ENCODE data around the gene FOXP1.

Gene FOXP1

GRCh38 chr3:71391361-71391760 lies 192.2 kb downstream of the FOXP1 start:
- Histone ChIP-seq H3K4me1 (ENCODE audit: control insufficient read depth in 2 of 2, insufficient read depth in 2 of 2, low read length in 2 of 2) (peaks cover 11 to 17% of the 10 kb centered on the region in 2 donors), H3K9me3 (ENCODE audit: control insufficient read depth in 2 of 2, low read length in 2 of 2) (no peaks in the 10 kb centered on the region), H3K36me3 (ENCODE audit: control insufficient read depth in 2 of 2, insufficient read depth in 2 of 2, low read length in 2 of 2) (no peaks in the 10 kb centered on the region), H3K27ac (ENCODE audit: low read depth in 2 of 2, low read length in 2 of 2) (peak overlapping the region in 1 of 2 donors; percentile 38), H3K4me3 (ENCODE audit: low read length in 2 of 2) (no peak overlapping the region), H3K27me3 (ENCODE audit: control insufficient read depth in 2 of 2, insufficient read depth in 2 of 2, low read length in 2 of 2) (no peaks in the 10 kb centered on the region), H3K9ac (ENCODE audit: low read depth in 1 of 2, low read length in 2 of 2) (no peak overlapping the region)

GRCh38 chr3:71389911-71390573 lies 193.5 kb downstream of the FOXP1 start:
- Histone ChIP-seq H3K27me3 (ENCODE audit: control insufficient read depth in 2 of 2, insufficient read depth in 2 of 2, low read length in 2 of 2) (no peaks in the 10 kb centered on the region), H3K4me1 (ENCODE audit: control insufficient read depth in 2 of 2, insufficient read depth in 2 of 2, low read length in 2 of 2) (peaks cover 11 to 17% of the 10 kb centered on the region in 2 donors), H3K27ac (ENCODE audit: low read depth in 2 of 2, low read length in 2 of 2) (peak overlapping the region; percentile 46 to 72), H3K4me3 (ENCODE audit: low read length in 2 of 2) (peak overlapping the region in 1 of 2 donors; percentile 45), H3K9me3 (ENCODE audit: control insufficient read depth in 2 of 2, low read length in 2 of 2) (no peaks in the 10 kb centered on the region), H3K36me3 (ENCODE audit: control insufficient read depth in 2 of 2, insufficient read depth in 2 of 2, low read length in 2 of 2) (no peaks in the 10 kb centered on the region), H3K9ac (ENCODE audit: low read depth in 1 of 2, low read length in 2 of 2) (no peak overlapping the region)

- H3K9ac ChIP-seq (ENCODE audit: low read depth in 1 of 2, low read length in 2 of 2): no peak overlapping the region
- H3K27me3 ChIP-seq (ENCODE audit: control insufficient read depth in 2 of 2, insufficient read depth in 2 of 2, low read length in 2 of 2): no peaks in the 10 kb centered on the region
- no peaks in the 10 kb centered on the region for H3K9me3 ChIP-seq (ENCODE audit: control insufficient read depth in 2 of 2, low read length in 2 of 2)
- no peaks in the 10 kb centered on the region for H3K36me3 ChIP-seq (ENCODE audit: control insufficient read depth in 2 of 2, insufficient read depth in 2 of 2, low read length in 2 of 2)
- peaks cover 11 to 17% of the 10 kb centered on the region in 2 donors for H3K4me1 ChIP-seq (ENCODE audit: control insufficient read depth in 2 of 2, insufficient read depth in 2 of 2, low read length in 2 of 2)
- peak overlapping the region in 1 of 2 donors; percentile 72 for H3K27ac ChIP-seq (ENCODE audit: low read depth in 2 of 2, low read length in 2 of 2)
- peak overlapping the region in 1 of 2 donors; percentile 45 for H3K4me3 ChIP-seq (ENCODE audit: low read length in 2 of 2)
Observed at GRCh38 chr3:71389191-71389590, 194.3 kb downstream of the FOXP1 start.

- Histone ChIP-seq H3K27me3 (ENCODE audit: control insufficient read depth in 2 of 2, insufficient read depth in 2 of 2, low read length in 2 of 2) (no peaks in the 10 kb centered on the region), H3K4me3 (ENCODE audit: low read length in 2 of 2) (no peak overlapping the region), H3K9me3 (ENCODE audit: control insufficient read depth in 2 of 2, low read length in 2 of 2) (no peaks in the 10 kb centered on the region), H3K36me3 (ENCODE audit: control insufficient read depth in 2 of 2, insufficient read depth in 2 of 2, low read length in 2 of 2) (no peaks in the 10 kb centered on the region), H3K27ac (ENCODE audit: low read depth in 2 of 2, low read length in 2 of 2) (no peak overlapping the region), H3K9ac (ENCODE audit: low read depth in 1 of 2, low read length in 2 of 2) (no peak overlapping the region), H3K4me1 (ENCODE audit: control insufficient read depth in 2 of 2, insufficient read depth in 2 of 2, low read length in 2 of 2) (peaks cover 11 to 17% of the 10 kb centered on the region in 2 donors)
Observed at GRCh38 chr3:71388535-71389120, 194.9 kb downstream of the FOXP1 start.

GRCh38 chr3:71387586-71387985 lies 195.9 kb downstream of the FOXP1 start:
- Histone ChIP-seq H3K9ac (ENCODE audit: low read depth in 1 of 2, low read length in 2 of 2) (no peak overlapping the region), H3K27ac (ENCODE audit: low read depth in 2 of 2, low read length in 2 of 2) (no peak overlapping the region), H3K9me3 (ENCODE audit: control insufficient read depth in 2 of 2, low read length in 2 of 2) (no peaks in the 10 kb centered on the region), H3K4me1 (ENCODE audit: control insufficient read depth in 2 of 2, insufficient read depth in 2 of 2, low read length in 2 of 2) (peaks cover 11 to 17% of the 10 kb centered on the region in 2 donors), H3K36me3 (ENCODE audit: control insufficient read depth in 2 of 2, insufficient read depth in 2 of 2, low read length in 2 of 2) (no peaks in the 10 kb centered on the region), H3K4me3 (ENCODE audit: low read length in 2 of 2) (no peak overlapping the region), H3K27me3 (ENCODE audit: control insufficient read depth in 2 of 2, insufficient read depth in 2 of 2, low read length in 2 of 2) (no peaks in the 10 kb centered on the region)

GRCh38 chr3:71384837-71385716 lies 198.5 kb downstream of the FOXP1 start:
- H3K27ac ChIP-seq (ENCODE audit: low read depth in 2 of 2, low read length in 2 of 2): no peak overlapping the region
- H3K9ac ChIP-seq (ENCODE audit: low read depth in 1 of 2, low read length in 2 of 2): no peak overlapping the region
- no peak overlapping the region for H3K4me3 ChIP-seq (ENCODE audit: low read length in 2 of 2)
- no peaks in the 10 kb centered on the region for H3K27me3 ChIP-seq (ENCODE audit: control insufficient read depth in 2 of 2, insufficient read depth in 2 of 2, low read length in 2 of 2)
- H3K4me1 ChIP-seq (ENCODE audit: control insufficient read depth in 2 of 2, insufficient read depth in 2 of 2, low read length in 2 of 2): peaks cover 4 to 5% of the 10 kb centered on the region in 2 donors
- no peaks in the 10 kb centered on the region for H3K36me3 ChIP-seq (ENCODE audit: control insufficient read depth in 2 of 2, insufficient read depth in 2 of 2, low read length in 2 of 2)
- H3K9me3 ChIP-seq (ENCODE audit: control insufficient read depth in 2 of 2, low read length in 2 of 2): no peaks in the 10 kb centered on the region

DNA sequence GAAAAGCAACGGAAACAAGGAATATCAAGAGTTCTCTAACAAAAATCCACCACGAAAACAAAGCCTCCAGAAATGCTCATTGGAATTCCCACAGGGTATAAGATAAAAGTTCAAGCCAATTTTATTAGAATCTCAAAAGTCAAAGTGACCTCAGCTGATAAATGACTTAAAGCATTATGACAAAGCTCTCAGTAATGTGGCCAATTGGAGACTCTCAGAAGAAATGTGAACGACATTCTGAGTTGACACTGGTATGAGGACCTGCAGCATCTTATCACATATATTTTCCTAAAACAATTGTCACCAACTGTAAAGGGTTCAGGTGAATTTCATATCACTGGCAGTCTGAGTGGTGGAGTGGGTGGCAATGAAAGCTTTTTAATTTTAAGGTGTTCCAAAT lies 199.1 kb downstream of the FOXP1 start:
- Histone ChIP-seq H3K9ac (ENCODE audit: low read depth in 1 of 2, low read length in 2 of 2) (no peak overlapping the region), H3K36me3 (ENCODE audit: control insufficient read depth in 2 of 2, insufficient read depth in 2 of 2, low read length in 2 of 2) (no peaks in the 10 kb centered on the region), H3K4me3 (ENCODE audit: low read length in 2 of 2) (no peak overlapping the region), H3K9me3 (ENCODE audit: control insufficient read depth in 2 of 2, low read length in 2 of 2) (no peaks in the 10 kb centered on the region), H3K27ac (ENCODE audit: low read depth in 2 of 2, low read length in 2 of 2) (no peak overlapping the region), H3K27me3 (ENCODE audit: control insufficient read depth in 2 of 2, insufficient read depth in 2 of 2, low read length in 2 of 2) (no peaks in the 10 kb centered on the region), H3K4me1 (ENCODE audit: control insufficient read depth in 2 of 2, insufficient read depth in 2 of 2, low read length in 2 of 2) (no peaks in the 10 kb centered on the region)

DNA sequence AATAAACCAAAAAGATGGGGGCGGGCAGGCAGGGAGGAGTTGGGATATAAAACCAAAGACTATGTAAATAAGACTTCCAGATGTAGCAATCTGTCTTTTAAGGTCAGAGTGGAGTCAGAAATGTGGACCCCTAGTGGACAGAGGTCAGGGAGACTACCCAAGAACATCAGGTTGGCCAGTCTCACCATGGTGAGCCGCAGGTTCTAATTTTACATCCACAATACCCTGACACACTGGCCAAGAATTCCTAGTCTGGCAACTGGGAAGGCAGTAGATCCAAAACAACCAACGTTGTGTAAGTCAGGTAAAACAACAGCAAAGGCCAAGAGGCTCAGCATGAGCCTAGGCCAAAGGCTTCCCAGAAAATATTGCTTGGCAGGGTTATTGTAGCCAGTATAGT lies 203.4 kb downstream of the FOXP1 start:
- Histone ChIP-seq H3K27me3 (ENCODE audit: control insufficient read depth in 2 of 2, insufficient read depth in 2 of 2, low read length in 2 of 2) (no peaks in the 10 kb centered on the region), H3K9me3 (ENCODE audit: control insufficient read depth in 2 of 2, low read length in 2 of 2) (no peaks in the 10 kb centered on the region), H3K36me3 (ENCODE audit: control insufficient read depth in 2 of 2, insufficient read depth in 2 of 2, low read length in 2 of 2) (no peaks in the 10 kb centered on the region), H3K4me3 (ENCODE audit: low read length in 2 of 2) (no peak overlapping the region), H3K4me1 (ENCODE audit: control insufficient read depth in 2 of 2, insufficient read depth in 2 of 2, low read length in 2 of 2) (no peaks in the 10 kb centered on the region), H3K9ac (ENCODE audit: low read depth in 1 of 2, low read length in 2 of 2) (no peak overlapping the region), H3K27ac (ENCODE audit: low read depth in 2 of 2, low read length in 2 of 2) (no peak overlapping the region)

GRCh38 chr3:71378509-71378908 lies 205.0 kb downstream of the FOXP1 start:
- H3K9me3 ChIP-seq (ENCODE audit: control insufficient read depth in 2 of 2, low read length in 2 of 2): no peaks in the 10 kb centered on the region
- no peaks in the 10 kb centered on the region for H3K4me1 ChIP-seq (ENCODE audit: control insufficient read depth in 2 of 2, insufficient read depth in 2 of 2, low read length in 2 of 2)
- H3K36me3 ChIP-seq (ENCODE audit: control insufficient read depth in 2 of 2, insufficient read depth in 2 of 2, low read length in 2 of 2): no peaks in the 10 kb centered on the region
- no peak overlapping the region for H3K27ac ChIP-seq (ENCODE audit: low read depth in 2 of 2, low read length in 2 of 2)
- no peaks in the 10 kb centered on the region for H3K27me3 ChIP-seq (ENCODE audit: control insufficient read depth in 2 of 2, insufficient read depth in 2 of 2, low read length in 2 of 2)
- no peak overlapping the region for H3K4me3 ChIP-seq (ENCODE audit: low read length in 2 of 2)
- H3K9ac ChIP-seq (ENCODE audit: low read depth in 1 of 2, low read length in 2 of 2): no peak overlapping the region

- Histone ChIP-seq H3K27ac (ENCODE audit: low read depth in 2 of 2, low read length in 2 of 2) (no peak overlapping the region), H3K4me1 (ENCODE audit: control insufficient read depth in 2 of 2, insufficient read depth in 2 of 2, low read length in 2 of 2) (peaks cover 0 to 3% of the 10 kb centered on the region in 2 donors), H3K4me3 (ENCODE audit: low read length in 2 of 2) (no peak overlapping the region), H3K9me3 (ENCODE audit: control insufficient read depth in 2 of 2, low read length in 2 of 2) (no peaks in the 10 kb centered on the region), H3K27me3 (ENCODE audit: control insufficient read depth in 2 of 2, insufficient read depth in 2 of 2, low read length in 2 of 2) (no peaks in the 10 kb centered on the region), H3K36me3 (ENCODE audit: control insufficient read depth in 2 of 2, insufficient read depth in 2 of 2, low read length in 2 of 2) (no peaks in the 10 kb centered on the region), H3K9ac (ENCODE audit: low read depth in 1 of 2, low read length in 2 of 2) (no peak overlapping the region)
Observed at GRCh38 chr3:71376911-71377310, 206.6 kb downstream of the FOXP1 start.

Measured in mucosa of rectum (tissue), 2 donors.